Effector CD4-positive, alpha-beta T cell (primary cell): ENCODE data around the gene TCEAL5.
"Not testable (repeated sequence)": the region's sequence is repeated elsewhere in the genome, so short reads cannot be mapped to it uniquely, and the experiment has no call there.

ENCODE experiments used
- DNase-seq: peaks from one replicate; pipeline ENCODE4 v3.0.0-alpha.2; 2020

TCEAL5 gene

GRCh38 chrX:103233263-103233662 is 43.3 kb downstream of the TCEAL5 start:
- no peak for DNase-seq

GRCh38 chrX:103225918-103226317 is 50.6 kb downstream of the TCEAL5 start:
- not testable (repeated sequence) for DNase-seq
